NCI-H446 (cell line): ENCODE measurements around the gene MATCAP1.
A peak's percentile ranks its signal among the peaks of the same experiment; 100 is the strongest.

Experiments
- DNase-seq, 2 experiments: peaks; one replicate each; lab custom pipeline; 2025; lab: John Stamatoyannopoulos, UW

MATCAP1 gene

GRCh38 chr16:67156143-67156844, 27.5 kb downstream of the MATCAP1 start:
- no peak for DNase-seq

DNA sequence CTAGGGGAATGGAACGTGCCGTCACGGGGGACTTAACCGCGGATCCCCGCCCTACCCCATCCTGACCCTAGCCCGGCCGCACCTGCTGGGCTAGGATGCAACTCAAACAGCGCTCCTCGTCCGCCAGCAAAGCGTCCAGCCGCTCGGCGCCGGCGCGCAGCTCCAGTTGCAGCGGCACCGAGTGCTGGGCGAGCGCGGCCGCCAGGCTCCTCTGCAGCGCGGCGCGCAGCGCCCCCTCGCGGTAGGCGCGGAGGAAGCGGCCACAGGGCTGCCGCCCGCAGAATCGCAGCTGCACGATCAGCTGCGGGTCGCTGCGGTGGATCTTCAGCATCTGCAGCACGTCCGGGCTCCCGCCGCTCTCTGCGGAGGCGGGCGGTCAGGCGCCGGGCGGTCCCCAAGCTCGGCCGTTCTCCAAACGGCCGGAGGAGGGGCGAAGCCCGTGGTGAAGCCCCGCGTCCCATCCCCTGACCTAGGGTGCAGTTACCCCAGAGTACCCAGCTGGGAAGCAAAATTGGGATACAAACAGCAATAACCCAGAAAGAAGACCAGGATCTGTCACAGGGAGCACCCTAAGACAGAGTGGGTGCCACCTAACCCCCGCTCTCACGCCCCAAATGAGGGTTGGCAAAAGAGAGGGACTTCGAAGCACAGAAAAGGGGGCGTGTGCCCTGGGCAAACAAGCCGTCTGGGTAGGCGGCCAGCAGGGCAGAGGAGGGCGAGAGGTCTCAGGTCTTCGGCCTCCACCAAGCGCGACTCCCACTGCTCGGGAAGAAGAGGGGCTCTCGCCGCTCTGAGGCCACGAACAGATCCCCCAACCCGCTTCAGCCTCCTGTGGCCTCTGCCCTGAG, 28.2 kb downstream of the MATCAP1 start:
- peak; percentile 22 to 72 for DNase-seq

DNA sequence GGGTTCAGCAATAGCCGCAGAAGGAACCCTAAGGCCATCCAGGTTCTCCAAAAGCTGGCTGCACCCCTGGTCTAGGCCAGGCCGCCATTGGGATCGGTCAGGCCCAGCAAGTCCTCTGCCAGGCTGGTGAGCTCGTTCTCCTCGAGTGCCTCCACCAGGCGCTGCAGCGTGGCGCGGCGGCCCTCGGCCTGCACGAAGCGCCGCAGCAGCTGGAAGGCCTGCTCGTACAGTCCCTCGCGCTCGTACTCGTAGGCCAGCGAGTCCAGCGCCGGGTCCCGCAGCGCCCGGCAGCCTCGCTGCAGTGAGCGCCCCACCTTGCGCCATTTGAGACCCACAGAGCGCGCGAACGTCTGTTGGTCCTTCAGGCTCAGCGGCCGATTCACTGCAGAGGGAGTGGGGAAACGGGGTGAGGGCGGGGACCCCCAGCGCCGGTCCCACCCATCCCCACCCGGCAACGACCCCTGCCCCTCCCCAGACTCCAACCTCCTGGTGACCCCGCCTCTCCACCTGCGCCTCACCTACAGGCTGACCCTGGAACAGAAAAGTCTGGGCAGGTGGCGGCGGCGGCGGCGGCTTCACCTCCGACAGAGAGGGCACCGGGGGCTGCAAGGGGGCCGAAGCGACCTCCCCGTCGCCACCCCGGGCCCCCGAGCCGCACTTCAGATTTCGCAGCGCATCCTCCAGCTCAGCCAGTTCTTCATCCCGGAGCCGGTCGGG, 29.0 kb downstream of the MATCAP1 start:
- DNase-seq = no peak

DNA sequence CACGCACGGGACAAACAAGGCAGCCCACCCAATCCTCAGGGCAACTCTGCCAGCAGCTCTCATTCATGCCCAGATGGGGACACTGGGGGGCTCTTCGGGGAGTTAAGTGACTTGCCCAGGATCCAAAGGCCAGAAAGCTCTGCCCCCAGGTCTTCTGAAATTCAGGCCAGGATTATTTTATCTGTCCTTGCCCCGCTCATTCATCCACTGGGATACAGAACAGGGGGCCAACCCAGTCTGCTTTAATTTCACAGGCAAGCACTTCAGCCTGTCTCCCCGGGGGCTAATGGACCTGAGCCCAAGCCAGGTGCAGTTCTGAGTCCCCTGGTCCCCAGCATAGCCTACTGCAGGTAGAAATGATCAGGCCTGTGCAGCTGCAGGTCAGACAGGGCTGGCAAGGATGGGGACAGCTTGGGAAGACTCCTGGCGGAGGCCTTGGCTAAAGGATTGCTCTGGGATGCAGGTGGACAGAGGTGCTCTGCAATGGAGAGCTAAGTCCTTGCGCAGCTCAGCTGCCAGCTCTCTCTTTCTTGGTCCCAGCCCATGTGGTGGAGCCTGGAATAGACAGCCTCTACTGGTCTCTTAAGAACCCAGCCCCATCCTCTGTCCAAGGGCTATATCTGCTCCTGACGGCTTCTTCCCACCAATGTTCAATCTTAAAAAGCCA, 32.2 kb downstream of the MATCAP1 start:
- no peak for DNase-seq

DNA sequence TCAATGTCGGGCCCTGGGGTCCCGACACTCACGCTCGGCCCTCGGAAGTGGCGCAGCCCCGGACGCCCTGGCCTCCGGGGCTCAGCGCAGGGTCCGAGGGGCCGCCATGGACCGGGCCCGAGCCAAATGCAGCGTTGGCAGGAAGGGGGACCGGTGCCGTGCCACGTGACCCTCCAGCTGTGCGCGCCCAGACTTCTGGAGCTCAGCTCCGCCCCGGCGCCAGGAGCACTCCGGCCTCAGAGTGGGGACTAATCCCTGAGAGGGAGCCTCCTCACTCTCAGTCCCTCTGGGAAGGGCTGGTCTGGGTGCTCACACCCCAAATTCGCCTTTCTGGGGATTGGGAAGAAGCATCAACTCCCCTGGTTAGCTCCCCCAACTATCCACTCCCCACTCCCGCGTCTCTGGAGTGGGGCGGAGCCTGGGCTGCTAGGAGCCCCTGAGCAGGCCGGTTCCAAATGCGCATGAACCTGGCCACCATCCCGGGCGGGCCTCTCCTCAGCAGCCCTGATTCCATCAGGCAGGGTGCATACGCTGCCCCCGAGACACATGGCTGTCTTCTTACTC, 32.8 kb downstream of the MATCAP1 start, which contains the start of gene B3GNT9:
B3GNT9 (minus strand) TSS at position 166 of the 564 bp plus-strand sequence. CDS start 513 bp downstream, outside the sequence.
- peak; percentile 25 to 68 for DNase-seq

GRCh38 chr16:67150047-67150832, 33.5 kb downstream of the MATCAP1 start:
- no peak for DNase-seq

GRCh38 chr16:67149276-67150046, 34.3 kb downstream of the MATCAP1 start:
- no peak for DNase-seq

DNA sequence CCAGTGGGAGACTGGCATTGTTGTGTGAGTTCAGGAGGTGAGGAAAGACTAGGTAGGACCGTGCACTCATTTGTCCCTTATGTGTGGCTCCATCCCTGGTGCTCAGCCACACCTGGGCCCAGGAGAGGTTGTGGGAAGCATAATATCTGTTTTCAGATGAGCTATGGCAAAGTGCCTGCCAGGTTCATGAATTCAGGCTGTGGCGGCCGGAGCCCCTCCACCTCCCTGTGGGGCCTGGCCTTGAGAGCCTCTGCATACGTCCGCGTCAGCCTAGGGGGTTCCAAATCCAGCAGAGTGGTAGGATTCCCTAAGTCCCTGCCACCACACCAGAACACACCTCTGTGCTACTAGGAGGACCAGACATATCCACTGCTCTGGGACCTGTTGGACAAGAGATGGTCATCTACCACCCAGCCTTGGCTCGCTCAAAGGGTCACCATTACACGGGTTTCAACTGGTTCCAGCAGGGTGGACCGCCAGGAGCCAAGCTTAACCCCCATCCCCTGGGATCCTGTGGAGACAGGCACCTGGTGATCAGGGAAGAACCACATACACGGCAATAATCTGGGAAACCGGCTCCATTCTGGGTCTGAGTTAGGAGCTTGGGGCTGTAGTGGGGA, 35.0 kb downstream of the MATCAP1 start:
- DNase-seq = no peak

DNA sequence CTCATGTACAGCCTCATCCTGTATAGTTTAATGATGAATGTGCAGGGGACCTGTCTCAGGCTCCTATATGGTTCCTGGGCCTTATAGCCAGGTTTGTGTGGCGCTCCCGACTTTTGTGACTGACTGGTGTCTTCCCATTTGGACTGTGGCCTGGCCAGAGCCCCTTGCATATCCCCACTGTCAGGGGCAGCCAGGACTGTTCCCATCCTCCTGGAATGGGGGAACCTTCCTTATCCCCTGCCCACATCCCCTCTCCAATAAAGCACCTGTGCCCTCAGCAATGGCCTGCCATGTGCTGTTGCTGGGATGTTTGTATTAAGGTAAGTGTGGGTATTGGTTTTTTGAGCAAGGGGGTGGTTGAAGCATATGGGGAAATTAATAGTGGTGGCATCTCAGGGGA, 35.5 kb downstream of the MATCAP1 start:
- no peak for DNase-seq

GRCh38 chr16:67147437-67148140, 36.2 kb downstream of the MATCAP1 start:
- no peak for DNase-seq

GRCh38 chr16:67146523-67147357, 37.0 kb downstream of the MATCAP1 start:
- DNase-seq = no peak

- DNase-seq = no peak
Observed at GRCh38 chr16:67145746-67146145, 38.0 kb downstream of the MATCAP1 start.

GRCh38 chr16:67144943-67145342, 38.8 kb downstream of the MATCAP1 start:
- no peak for DNase-seq

DNA sequence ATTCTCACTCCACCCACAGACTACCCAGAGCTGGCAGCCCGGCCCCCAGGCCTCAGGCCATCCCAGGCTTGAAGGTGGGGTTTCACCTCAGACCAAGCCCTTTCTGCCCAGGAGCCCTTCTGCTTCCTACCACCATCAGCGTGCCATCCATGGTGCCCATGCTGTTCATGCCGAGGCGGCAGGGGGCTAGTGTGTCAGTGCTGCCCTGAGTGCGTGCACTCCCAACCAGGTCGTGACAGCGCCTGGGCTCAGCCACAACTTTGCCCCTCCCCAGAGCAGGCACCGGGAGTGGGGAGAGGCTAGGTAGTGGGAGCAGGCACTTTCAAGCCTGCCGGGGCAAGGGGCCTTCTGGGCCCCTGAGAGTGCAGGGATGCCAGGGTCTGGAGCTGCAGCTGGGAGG, 41.4 kb downstream of the MATCAP1 start:
- DNase-seq = no peak

DNA sequence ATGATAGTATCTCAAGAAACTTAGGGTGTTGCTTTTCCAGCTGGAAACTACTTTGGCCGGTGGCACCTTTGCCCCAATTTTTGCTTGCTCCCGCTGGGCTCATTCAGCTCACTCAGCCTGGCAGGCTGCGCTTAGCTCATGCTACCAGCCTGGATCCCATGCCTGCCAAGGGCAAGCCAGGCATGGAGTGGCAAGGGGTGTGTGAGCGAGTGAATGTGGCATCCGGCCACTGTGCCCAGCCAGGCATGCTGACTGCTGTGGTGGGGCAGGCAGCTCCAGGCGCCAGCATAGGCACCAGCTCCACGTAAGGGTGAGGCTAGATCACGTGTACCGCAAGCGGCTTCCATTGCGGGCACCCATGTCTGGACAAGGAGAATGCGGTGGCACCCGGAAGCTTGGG, 42.4 kb downstream of the MATCAP1 start:
- DNase-seq = no peak

GRCh38 chr16:67137605-67138004, 46.2 kb downstream of the MATCAP1 start:
- no peak for DNase-seq

DNA sequence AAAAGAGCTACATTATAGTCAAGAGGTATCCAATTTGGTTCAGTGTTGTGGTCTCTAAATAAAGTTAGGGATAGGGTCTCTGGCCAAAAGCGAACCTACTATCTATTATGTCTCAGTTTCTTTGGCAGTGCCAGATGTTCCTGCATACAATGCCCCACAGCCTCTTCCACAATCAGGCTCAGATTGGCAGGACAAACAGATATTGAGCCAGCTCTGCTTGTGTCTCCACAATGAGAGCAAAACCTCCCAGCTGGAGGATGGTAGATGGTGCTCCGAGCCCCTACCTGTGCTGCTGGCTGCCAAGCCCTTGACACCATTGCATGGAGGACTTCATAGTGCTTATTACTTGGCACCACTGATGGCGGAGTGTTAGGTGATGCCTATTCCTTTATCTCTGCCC, 54.3 kb downstream of the MATCAP1 start:
- no peak for DNase-seq

GRCh38 chr16:67128887-67129286, 54.9 kb downstream of the MATCAP1 start:
- no peak for DNase-seq
